COLO668 (cell line): ENCODE data around the gene ZBTB7C.

ENCODE experiments used
- DNase-seq: peaks from one replicate; lab custom pipeline; 2025; ENCODE audit not compliant: unreplicated experiment; lab: John Stamatoyannopoulos, UW

ZBTB7C gene

GRCh38 chr18:48126240-48126639 is 282.9 kb downstream of the ZBTB7C start:
- no peak for DNase-seq

- no peak for DNase-seq
Observed at GRCh38 chr18:48125724-48126123, 283.5 kb downstream of the ZBTB7C start.

GRCh38 chr18:48124857-48125626 is 284.1 kb downstream of the ZBTB7C start:
- DNase-seq: no peak

- DNase-seq: no peak
Observed at GRCh38 chr18:48123941-48124340, 285.2 kb downstream of the ZBTB7C start.

- no peak for DNase-seq
Observed at GRCh38 chr18:48123324-48123723, 285.9 kb downstream of the ZBTB7C start.

GRCh38 chr18:48122816-48123215 is 286.4 kb downstream of the ZBTB7C start:
- no peak for DNase-seq

GRCh38 chr18:48122376-48122775 is 286.8 kb downstream of the ZBTB7C start:
- no peak for DNase-seq

GRCh38 chr18:48121752-48122151 is 287.4 kb downstream of the ZBTB7C start:
- DNase-seq: no peak

- no peak for DNase-seq
Observed at GRCh38 chr18:48119204-48119603, 290.0 kb downstream of the ZBTB7C start.

GRCh38 chr18:48116873-48117630 is 292.1 kb downstream of the ZBTB7C start:
- no peak for DNase-seq

GRCh38 chr18:48116017-48116416 is 293.2 kb downstream of the ZBTB7C start:
- DNase-seq: no peak

- no peak for DNase-seq
Observed at GRCh38 chr18:48113691-48114090, 295.5 kb downstream of the ZBTB7C start.

GRCh38 chr18:48111587-48111986 is 297.6 kb downstream of the ZBTB7C start:
- DNase-seq: no peak

GRCh38 chr18:48110797-48111196 is 298.4 kb downstream of the ZBTB7C start:
- no peak for DNase-seq

GRCh38 chr18:48109961-48110493 is 299.2 kb downstream of the ZBTB7C start:
- DNase-seq: no peak

GRCh38 chr18:48108136-48108535 is 301.0 kb downstream of the ZBTB7C start:
- DNase-seq: no peak

- DNase-seq: no peak
Observed at GRCh38 chr18:48106976-48107781, 302.0 kb downstream of the ZBTB7C start.

- no peak for DNase-seq
Observed at GRCh38 chr18:48106498-48106897, 302.7 kb downstream of the ZBTB7C start.

GRCh38 chr18:48105317-48105716 is 303.9 kb downstream of the ZBTB7C start:
- no peak for DNase-seq

GRCh38 chr18:48104705-48105104 is 304.5 kb downstream of the ZBTB7C start:
- DNase-seq: no peak

- DNase-seq: no peak
Observed at GRCh38 chr18:48100651-48101165, 308.5 kb downstream of the ZBTB7C start.
